ENCODE results near the gene SLC66A2. TPM values are rescaled to one million over a fixed set of nuclear protein-coding genes. Genes with fewer than 3 reads are reported as not detected.
"Not testable (repeated sequence)": the region's sequence is repeated elsewhere in the genome, so short reads cannot be mapped to it uniquely, and the experiment has no call there.

SLC66A2 gene
- polyA plus RNA-seq, 1 donor: 18.5 TPM

- no peak for DNase-seq
Observed at GRCh38 chr18:79868811-79869541, 82.5 kb downstream of the SLC66A2 start.

GRCh38 chr18:79868168-79868784 is 83.2 kb downstream of the SLC66A2 start:
- no peak for DNase-seq

- no peak for DNase-seq
Observed at GRCh38 chr18:79867666-79868065, 83.8 kb downstream of the SLC66A2 start.

GRCh38 chr18:79866889-79867574 is 84.4 kb downstream of the SLC66A2 start:
- no peak for DNase-seq

- not testable (repeated sequence) for DNase-seq
Observed at GRCh38 chr18:79865951-79866350, 85.5 kb downstream of the SLC66A2 start.

GRCh38 chr18:79864955-79865354 is 86.5 kb downstream of the SLC66A2 start:
- DNase-seq: not testable (repeated sequence)

- no peak for DNase-seq
Observed at GRCh38 chr18:79864006-79864725, 87.3 kb downstream of the SLC66A2 start.

GRCh38 chr18:79863161-79864005 is 88.1 kb downstream of the SLC66A2 start:
- DNase-seq: no peak

- no peak for DNase-seq
Observed at GRCh38 chr18:79862562-79862961, 88.9 kb downstream of the SLC66A2 start.

- DNase-seq: no peak
Observed at GRCh38 chr18:79861687-79862086, 89.8 kb downstream of the SLC66A2 start.

GRCh38 chr18:79859314-79859713 is 92.1 kb downstream of the SLC66A2 start:
- DNase-seq: no peak

- no peak for DNase-seq
Observed at GRCh38 chr18:79857082-79857671, 94.3 kb downstream of the SLC66A2 start.

- no peak for DNase-seq
Observed at GRCh38 chr18:79856119-79857007, 95.1 kb downstream of the SLC66A2 start.

- DNase-seq: no peak
Observed at GRCh38 chr18:79855147-79855933, 96.1 kb downstream of the SLC66A2 start.

- no peak for DNase-seq
Observed at GRCh38 chr18:79853993-79854364, 97.5 kb downstream of the SLC66A2 start.

GRCh38 chr18:79853303-79853992 is 98.0 kb downstream of the SLC66A2 start:
- DNase-seq: no peak

GRCh38 chr18:79852561-79853302 is 98.7 kb downstream of the SLC66A2 start:
- DNase-seq: no peak

All from left kidney (tissue), 2 donors.